ENCODE data around the gene TRAK1. TPM values are rescaled to one million over a fixed set of nuclear protein-coding genes. Genes with fewer than 3 reads are reported as not detected.

TRAK1 gene
- total RNA-seq, 4 donors from 2014 or later: 25.9 to 41.6 (median 29.6) TPM

- TF ChIP-seq, protein P1, sequence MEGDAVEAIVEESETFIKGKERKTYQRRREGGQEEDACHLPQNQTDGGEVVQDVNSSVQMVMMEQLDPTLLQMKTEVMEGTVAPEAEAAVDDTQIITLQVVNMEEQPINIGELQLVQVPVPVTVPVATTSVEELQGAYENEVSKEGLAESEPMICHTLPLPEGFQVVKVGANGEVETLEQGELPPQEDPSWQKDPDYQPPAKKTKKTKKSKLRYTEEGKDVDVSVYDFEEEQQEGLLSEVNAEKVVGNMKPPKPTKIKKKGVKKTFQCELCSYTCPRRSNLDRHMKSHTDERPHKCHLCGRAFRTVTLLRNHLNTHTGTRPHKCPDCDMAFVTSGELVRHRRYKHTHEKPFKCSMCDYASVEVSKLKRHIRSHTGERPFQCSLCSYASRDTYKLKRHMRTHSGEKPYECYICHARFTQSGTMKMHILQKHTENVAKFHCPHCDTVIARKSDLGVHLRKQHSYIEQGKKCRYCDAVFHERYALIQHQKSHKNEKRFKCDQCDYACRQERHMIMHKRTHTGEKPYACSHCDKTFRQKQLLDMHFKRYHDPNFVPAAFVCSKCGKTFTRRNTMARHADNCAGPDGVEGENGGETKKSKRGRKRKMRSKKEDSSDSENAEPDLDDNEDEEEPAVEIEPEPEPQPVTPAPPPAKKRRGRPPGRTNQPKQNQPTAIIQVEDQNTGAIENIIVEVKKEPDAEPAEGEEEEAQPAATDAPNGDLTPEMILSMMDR (IDR thresholded peaks at IDR 0.05; ENCODE audit: low read depth): no peak
Observed at GRCh38 chr3:42153039-42153438, 61.9 kb downstream of the TRAK1 start.

GRCh38 chr3:42157540-42158538, 66.7 kb downstream of the TRAK1 start:
- TF ChIP-seq, protein P1 (IDR thresholded peaks at IDR 0.05; ENCODE audit: low read depth): no peak

DNA sequence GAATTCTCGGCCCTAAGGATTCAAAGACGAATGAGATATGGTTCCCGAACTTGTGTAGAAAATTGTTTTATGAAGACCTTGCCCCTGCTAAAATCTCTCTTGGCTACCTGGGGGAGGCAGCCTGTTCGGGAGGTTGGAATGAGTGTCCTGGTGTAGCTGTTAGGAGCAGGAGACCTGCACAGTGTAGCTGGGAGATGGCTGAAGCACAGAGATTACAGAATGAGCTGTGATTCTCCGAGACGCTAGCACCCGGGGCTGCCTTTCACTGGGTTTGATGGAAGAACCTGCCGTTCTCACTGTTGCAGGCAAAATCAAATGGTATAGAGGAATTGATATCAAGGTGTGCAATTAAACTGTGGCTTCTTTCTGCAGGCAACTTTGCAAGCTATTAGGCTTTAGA, 68.0 kb downstream of the TRAK1 start:
- TF ChIP-seq, protein P1 (IDR thresholded peaks at IDR 0.05; ENCODE audit: low read depth): no peak

DNA sequence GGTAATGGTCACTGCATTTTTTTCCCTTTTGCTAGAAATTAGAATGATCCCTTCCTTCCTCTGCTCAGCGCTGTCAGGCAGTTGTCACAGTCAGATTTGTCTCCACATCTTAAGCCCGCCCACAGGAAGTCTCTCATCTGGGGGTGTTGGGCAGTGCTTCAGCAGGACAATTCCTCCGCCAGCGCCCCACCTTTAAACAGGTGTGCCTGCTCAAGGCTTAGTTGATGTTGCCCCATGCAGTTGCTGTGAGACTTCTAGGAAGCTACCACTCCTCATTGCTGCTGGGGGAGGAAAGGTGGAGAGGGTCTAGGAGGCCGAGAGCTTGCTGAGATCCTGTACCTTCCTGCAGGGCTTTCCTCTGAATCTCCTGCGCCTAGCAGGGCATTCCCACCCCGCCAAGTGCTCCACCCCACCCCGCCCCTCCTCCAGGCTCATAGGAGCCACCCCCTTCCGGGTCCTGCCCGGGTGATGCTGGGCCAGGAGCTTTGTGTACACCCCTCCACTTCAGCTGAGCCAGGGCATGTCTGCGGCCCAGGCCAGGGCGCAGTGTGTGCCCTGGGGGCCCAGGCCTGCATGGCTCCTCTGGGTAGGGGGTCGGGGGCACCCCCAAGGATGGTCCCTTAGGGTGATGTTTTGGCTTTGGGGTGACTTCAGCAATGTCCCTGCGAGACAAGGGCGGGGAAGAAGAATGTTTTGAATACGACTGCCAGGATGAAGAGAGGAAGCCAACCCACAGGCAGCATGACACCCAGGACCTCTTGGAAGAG, 68.7 kb downstream of the TRAK1 start:
- TF ChIP-seq, protein P1 (IDR thresholded peaks at IDR 0.05; ENCODE audit: low read depth): no peak

- TF ChIP-seq, protein P1 (IDR thresholded peaks at IDR 0.05; ENCODE audit: low read depth): no peak
Observed at GRCh38 chr3:42161050-42161935, 70.1 kb downstream of the TRAK1 start.

DNA sequence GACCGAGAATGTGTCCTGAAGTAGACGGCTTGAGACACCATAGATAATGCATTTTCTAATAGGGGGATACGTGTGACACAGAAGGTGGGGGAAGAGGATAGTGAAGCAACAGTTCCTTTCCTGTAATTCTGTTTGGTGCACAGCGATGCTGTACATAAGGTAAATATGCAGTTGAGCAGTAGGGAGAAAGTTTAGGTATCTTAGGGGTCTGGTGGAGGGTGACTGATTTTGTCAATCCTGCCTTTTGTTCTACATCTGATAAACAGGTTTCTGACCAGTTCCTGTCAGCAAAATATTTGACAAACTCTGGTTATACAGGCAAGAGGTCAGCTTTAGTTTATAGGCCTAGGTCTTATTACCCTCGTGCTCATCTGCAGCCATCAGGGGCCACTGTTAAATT, 71.3 kb downstream of the TRAK1 start:
- TF ChIP-seq, protein P1 (IDR thresholded peaks at IDR 0.05; ENCODE audit: low read depth): no peak
